ENCODE results near the gene SPATA9. TPM values are rescaled to one million over a fixed set of nuclear protein-coding genes. Genes with fewer than 3 reads are reported as not detected.

SPATA9 gene
- total RNA-seq, 1 experiment from 2014 or later, result not detected

DNA sequence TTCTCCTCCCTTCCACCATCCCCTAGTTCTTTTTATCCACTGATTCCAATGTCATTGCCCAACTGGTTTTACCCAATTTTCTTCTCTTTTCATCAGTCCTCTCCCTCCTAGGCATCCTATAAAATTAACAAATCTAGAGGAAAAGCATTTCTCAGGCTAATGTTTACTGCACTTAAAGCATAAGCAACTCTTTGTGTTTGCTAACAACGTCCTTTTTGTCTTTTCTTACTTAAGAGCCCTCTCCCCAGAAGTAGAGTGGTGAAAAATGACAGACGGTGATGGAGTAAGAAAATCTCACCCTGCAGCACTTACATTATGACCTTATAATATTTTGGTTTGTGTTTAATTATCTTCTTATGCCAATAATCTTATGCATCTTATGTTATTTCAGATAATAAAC is 1.6 kb upstream of the SPATA9 start:
- no peak for DNase-seq (ENCODE audit: low spot score)

- no peak for DNase-seq (ENCODE audit: low spot score)
Measured at GRCh38 chr5:95673081-95673480, 9.7 kb downstream of the SPATA9 start.

- DNase-seq (ENCODE audit: low spot score), result no peak
Measured at GRCh38 chr5:95672641-95673040, 10.2 kb downstream of the SPATA9 start.

GRCh38 chr5:95671826-95672225 is 11.0 kb downstream of the SPATA9 start:
- DNase-seq (ENCODE audit: low spot score), result no peak

DNA sequence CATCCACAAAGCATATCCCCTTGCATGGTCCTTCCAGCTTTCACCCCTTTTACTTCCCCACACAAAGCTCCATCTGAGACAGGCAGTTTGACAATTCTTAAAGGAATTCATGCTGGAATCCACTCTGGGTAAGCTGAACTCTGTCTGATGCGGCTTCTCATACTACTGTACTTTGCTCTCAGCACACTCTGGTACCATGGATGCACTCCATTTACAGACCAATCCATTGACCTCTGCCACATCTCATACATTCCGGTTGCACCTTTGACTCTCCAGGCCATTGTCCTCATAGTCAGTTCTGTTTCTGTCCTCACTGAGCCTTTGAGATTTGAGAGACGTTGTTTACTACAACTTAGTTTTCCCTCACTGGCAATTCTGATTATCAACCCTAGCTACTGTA is 12.2 kb downstream of the SPATA9 start:
- DNase-seq (ENCODE audit: low spot score), result no peak

GRCh38 chr5:95669985-95670384 is 12.8 kb downstream of the SPATA9 start:
- no peak for DNase-seq (ENCODE audit: low spot score)

DNA sequence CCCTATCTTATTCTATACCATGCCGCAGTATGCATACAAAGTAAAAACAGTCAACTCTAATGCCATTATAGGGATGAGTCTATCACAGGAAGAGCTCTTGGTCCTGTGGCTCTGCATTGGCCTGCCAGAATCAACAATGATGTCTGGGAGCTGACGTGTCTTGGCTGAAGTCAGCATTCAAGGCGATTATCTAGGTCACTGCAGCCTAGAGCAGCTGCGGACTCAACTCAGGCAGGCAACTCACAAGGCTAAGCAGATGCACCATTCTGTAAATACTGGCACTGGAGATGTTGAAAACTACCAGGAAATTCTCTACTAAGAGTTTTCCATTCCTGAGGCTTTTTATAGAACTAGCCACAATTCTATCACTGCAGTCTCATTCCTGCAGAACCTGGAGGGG is 13.3 kb downstream of the SPATA9 start:
- DNase-seq (ENCODE audit: low spot score), result peak; percentile 81

DNA sequence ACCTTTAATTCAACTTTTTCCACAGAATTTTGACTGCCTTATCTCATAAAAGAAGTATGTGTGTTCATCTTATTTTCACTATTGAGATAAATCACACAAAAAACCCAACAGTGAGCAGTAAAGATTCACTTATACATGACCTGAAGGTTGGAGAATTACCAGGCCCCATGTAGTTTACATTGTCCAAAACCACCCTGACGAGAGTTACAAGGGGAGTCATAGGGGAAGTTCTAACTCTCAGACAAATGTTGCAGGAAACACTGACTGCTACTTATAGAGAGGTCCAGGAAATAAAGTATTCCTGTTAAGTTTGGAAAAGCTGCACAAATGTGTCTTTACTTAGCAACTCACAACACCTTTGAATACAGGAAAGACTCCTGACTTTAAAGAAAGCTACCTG is 14.1 kb downstream of the SPATA9 start:
- DNase-seq (ENCODE audit: low spot score), result no peak

- DNase-seq (ENCODE audit: low spot score), result no peak
Measured at GRCh38 chr5:95668216-95668615, 14.6 kb downstream of the SPATA9 start.

DNA sequence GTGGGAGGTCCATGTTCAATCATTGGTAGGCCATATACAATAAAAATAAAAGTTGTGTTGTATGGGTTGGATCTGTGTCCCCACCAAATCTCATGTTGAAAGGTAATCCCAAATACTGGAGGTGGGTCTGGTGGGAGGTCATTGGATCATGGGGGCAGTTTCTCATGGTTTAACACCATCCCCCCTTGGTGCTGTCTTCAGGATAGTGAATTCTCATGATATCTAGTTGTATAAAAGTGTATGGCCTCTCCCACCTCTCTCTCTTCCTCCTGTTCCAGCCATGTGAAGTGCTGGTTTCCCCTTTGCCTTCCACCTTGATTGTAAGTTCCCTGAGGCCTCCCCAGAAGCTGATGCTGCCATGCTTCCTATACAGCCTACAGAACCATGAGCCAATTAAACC is 15.1 kb downstream of the SPATA9 start:
- DNase-seq (ENCODE audit: low spot score), result no peak

DNA sequence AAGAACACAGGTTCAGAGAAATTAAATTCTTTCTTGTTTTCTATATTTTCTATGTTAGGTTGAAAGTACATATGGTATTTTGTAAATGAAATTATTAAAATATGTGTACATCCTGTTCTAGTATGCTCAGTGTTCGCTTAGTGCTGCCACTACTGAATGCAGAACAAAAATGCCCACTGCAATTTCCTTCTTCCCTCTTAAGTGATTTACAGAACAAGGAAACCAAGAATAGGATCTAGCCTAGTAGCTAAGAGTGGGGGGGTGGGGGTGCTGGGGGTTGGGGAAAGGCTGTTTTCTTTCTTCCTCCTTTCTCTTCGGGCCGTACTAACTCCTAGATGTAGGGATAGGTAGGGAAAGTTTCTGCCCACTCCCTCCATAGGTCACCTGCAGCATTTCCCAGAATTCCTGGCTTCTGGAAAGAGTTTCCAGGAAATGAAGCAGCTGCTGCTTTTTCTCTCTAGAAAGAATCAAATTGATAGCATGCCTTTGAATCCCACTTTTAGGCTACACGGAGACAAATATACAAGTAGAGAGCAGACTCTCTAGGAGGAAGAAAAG is 15.7 kb downstream of the SPATA9 start:
- DNase-seq (ENCODE audit: low spot score), result no peak

DNA sequence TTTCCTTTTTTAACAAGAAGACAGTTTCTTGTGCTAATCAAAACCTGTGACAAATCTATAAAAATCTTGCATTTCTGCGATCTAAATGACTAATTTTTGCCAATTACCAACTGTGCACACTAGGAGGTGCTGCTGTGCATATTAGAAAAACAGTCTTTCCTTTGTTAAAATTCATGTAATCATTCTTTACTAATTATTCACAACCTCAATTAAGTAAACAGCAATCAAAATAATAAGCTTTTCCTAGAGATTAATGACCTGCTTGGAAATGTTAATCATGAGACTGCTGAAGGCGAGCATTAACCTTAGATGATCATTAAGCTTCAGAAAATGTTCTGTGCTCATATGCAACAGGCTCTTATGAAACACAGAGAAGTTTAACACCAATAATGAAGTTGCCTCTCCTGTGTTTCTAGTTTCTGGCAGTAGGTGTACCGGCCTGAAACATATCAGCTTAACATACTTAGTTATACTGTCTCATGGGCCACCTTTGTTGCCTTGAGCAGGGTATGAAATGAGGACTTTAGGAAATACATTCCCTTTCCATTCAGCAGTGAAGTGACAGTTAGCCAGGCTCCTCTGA is 18.5 kb downstream of the SPATA9 start:
- peak; percentile 55 for DNase-seq (ENCODE audit: low spot score)

GRCh38 chr5:95662946-95663345 is 19.8 kb downstream of the SPATA9 start:
- DNase-seq (ENCODE audit: low spot score), result no peak

- no peak for DNase-seq (ENCODE audit: low spot score)
Measured at GRCh38 chr5:95660060-95660459, 22.7 kb downstream of the SPATA9 start.

GRCh38 chr5:95655575-95655974 is 27.2 kb downstream of the SPATA9 start:
- DNase-seq (ENCODE audit: low spot score), result no peak

- no peak for DNase-seq (ENCODE audit: low spot score)
Measured at GRCh38 chr5:95654196-95654595, 28.6 kb downstream of the SPATA9 start.

DNA sequence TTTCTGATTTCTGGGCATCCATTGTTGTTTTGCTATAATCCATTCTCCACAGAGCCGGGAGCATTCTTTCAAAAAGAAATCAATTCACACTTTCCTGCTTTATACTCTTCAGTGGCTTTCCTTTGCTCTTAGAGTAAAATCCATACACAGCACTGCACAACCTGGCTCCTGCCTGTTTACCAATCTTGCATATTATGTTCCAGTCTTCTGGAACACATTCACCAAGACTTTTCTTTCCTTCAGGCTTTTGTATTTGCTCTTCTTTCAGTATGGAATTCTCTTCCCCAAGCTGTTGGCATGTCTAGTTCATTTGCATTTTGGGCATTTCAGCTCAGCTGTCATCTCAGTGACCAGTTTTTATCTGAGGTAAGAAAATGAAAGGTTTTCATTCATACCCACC is 29.9 kb downstream of the SPATA9 start:
- DNase-seq (ENCODE audit: low spot score), result no peak

- DNase-seq (ENCODE audit: low spot score), result no peak
Measured at GRCh38 chr5:95649842-95650620, 32.8 kb downstream of the SPATA9 start.

DNA sequence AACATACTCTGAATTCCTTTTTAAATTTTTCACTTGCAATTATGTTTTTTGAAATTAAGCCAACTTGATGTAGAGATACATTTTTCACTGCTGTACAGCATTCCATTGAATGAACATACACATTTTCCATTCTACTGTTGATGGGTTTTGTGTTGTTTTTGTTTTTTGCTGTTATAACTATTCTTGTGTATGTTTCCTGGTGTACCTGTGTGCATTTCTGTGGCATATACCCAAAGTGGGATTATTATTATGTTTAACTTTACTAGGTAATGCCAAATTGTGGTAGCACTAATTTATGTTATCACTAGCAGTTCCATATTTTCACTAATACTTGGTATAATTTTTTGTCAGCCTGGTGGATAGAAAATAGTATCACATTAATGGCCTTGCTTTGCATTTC is 33.5 kb downstream of the SPATA9 start:
- DNase-seq (ENCODE audit: low spot score), result no peak

DNA sequence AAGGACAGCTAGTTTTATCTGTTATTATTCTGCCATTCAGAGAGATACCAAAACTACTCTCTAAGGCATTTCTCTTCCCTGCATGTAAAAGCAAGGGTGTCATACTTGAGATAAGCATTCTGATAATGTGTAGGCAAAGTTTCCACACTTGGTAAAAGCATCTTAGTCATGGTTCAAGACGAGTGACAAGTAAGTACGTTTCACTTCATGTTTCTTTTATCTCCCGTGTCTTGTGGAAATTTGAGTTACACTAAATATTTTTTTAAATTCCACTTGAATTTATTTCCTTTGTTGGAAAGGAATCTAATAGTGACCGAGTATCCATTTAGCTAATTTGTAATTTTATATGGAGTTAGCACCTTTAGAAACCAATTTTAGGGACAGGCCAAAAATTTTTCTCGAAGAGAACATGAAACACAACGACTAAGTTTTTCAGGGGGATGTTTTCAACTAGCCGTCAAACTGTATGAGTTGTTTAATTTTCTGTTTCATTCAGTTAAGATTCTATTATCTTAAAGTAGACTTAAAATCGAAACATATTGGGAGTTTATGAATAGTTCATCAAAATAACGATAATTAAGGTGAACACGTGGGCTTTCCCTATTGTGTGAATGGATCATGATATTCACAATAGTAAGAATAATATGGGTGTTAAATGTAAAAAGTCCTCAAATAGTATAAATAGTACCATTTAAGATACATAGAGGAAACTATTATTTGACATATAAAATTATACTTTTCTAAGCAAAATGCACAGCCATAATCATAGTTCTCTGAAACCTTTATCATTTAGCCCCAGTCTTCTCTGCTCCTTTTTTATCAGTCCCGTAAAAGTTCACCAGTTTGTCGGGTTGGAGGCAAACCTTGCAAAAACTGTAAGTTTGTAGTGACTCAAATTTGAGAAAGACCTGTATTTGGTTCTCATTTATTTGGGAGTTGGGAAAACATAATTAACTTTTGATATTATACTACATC is 34.6 kb downstream of the SPATA9 start:
- peak; percentile 61 for DNase-seq (ENCODE audit: low spot score)

DNA sequence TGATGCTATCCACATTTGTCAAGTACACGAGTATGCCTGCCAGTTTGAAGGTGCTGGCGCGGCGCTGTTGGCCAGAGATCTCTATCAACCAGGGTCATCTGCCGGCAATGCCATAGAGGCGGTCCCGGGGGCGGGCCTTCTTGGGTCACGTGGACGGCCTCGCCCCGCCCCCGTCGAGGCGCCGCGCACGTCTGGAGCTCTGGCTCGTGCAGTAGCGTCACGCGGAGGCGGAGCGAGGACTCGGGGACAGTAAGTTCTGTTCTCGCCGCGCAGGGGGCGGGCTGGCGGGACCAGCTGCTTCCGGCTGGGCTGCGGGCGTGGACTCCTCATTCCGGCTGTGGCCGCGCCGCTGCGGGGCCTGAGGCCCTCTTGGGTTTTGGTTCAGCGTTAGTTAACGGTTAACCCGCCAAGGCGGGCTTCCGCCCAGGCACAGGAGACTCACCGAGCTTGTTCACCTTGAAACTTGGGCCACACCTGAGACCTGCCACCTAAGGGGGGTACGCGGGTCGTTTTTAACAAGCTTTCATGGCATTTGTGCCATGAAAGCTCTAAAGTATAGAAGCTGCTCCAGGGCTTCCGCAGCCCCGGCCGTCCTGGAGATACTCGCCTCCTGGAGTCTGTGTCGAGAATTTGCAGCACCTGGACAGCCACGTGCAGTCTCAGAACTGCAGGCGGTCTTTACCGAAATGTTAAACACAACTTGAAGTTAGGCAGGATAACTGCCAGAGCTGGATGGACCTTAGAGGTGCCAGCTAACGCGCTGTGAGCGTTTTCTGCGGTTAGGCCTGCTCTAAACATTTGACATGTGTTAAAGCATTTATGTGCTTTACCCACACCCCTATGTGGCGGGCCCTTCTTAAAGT is 36.0 kb downstream of the SPATA9 start, which contains the start of gene RFESD:
RFESD (plus strand) TSS at position 209 of the 863 bp plus-strand sequence. CDS start 5,495 bp downstream, outside the sequence.
- DNase-seq (ENCODE audit: low spot score), result peak; percentile 97
